ENCODE measurements around the gene CMPK2.
A peak's percentile ranks its signal among the peaks of the same experiment; 100 is the strongest.

CMPK2 gene

GRCh38 chr2:6834163-6834562 lies 31.5 kb downstream of the CMPK2 start:
- TF ChIP-seq TAF1 (IDR thresholded peaks at IDR 0.05; ENCODE audit: borderline replicate concordance, low read depth, low read length), result no peak
- TF ChIP-seq POLR2A (IDR thresholded peaks at IDR 0.05; ENCODE audit: low read depth, low read length), result no peak
- no peak for FAIRE-seq
- DNase-seq (ENCODE audit: insufficient read length), result no peak

- FAIRE-seq, result no peak
- TF ChIP-seq TAF1 (IDR thresholded peaks at IDR 0.05; ENCODE audit: borderline replicate concordance, low read depth, low read length), result no peak
- TF ChIP-seq POLR2A (IDR thresholded peaks at IDR 0.05; ENCODE audit: low read depth, low read length), result no peak
- no peak for TF ChIP-seq POLR2AphosphoS5 (IDR thresholded peaks at IDR 0.05; ENCODE audit: low read depth, low read length)
- no peak for DNase-seq (ENCODE audit: insufficient read length)
These were observed 32.5 kb downstream of the CMPK2 start for GRCh38 chr2:6833300-6833604.

- no peak for FAIRE-seq
- DNase-seq (ENCODE audit: insufficient read length), result no peak
- TF ChIP-seq POLR2A (IDR thresholded peaks at IDR 0.05; ENCODE audit: low read depth, low read length) (no peak), POLR2AphosphoS5 (IDR thresholded peaks at IDR 0.05; ENCODE audit: low read depth, low read length) (no peak), TAF1 (IDR thresholded peaks at IDR 0.05; ENCODE audit: borderline replicate concordance, low read depth, low read length) (no peak)
These were observed 33.0 kb downstream of the CMPK2 start for GRCh38 chr2:6832596-6833299.

DNA sequence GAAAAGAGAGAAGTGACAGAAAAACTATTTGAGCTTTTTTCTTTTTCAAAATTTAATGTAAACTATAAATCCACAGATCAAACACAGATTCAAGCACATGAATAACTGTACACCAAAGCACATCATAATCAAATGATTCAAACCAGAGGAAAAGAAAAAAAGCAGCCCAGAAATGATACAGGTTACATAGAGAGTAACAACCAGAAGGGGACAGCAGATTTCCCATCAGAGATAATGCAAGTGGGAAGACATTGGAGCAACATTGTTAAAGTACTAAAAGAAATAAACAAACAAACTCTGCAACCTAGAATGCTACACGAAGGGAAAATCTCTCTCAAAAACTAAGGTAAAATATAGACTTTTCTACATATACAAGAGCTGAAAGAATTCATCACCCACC lies 34.5 kb downstream of the CMPK2 start:
- no peak for FAIRE-seq
- TF ChIP-seq POLR2AphosphoS5 (IDR thresholded peaks at IDR 0.05; ENCODE audit: low read depth, low read length) (no peak), TAF1 (IDR thresholded peaks at IDR 0.05; ENCODE audit: borderline replicate concordance, low read depth, low read length) (no peak), POLR2A (IDR thresholded peaks at IDR 0.05; ENCODE audit: low read depth, low read length) (no peak)

GRCh38 chr2:6828299-6828584 lies 37.5 kb downstream of the CMPK2 start:
- FAIRE-seq (no peak), DNase-seq (ENCODE audit: insufficient read length) (no peak)
- no peak for TF ChIP-seq POLR2AphosphoS5 (IDR thresholded peaks at IDR 0.05; ENCODE audit: low read depth, low read length)
- no peak for TF ChIP-seq POLR2A (IDR thresholded peaks at IDR 0.05; ENCODE audit: low read depth, low read length)
- no peak for TF ChIP-seq TAF1 (IDR thresholded peaks at IDR 0.05; ENCODE audit: borderline replicate concordance, low read depth, low read length)

More for the DNA sequence above, 34.5 kb downstream of the CMPK2 start:
- DNase-seq (ENCODE audit: insufficient read length), result no peak

GRCh38 chr2:6827566-6828298 lies 38.0 kb downstream of the CMPK2 start:
- no peak for TF ChIP-seq POLR2AphosphoS5 (IDR thresholded peaks at IDR 0.05; ENCODE audit: low read depth, low read length)
- no peak for TF ChIP-seq POLR2A (IDR thresholded peaks at IDR 0.05; ENCODE audit: low read depth, low read length)
- TF ChIP-seq TAF1 (IDR thresholded peaks at IDR 0.05; ENCODE audit: borderline replicate concordance, low read depth, low read length), result no peak
- FAIRE-seq, result peak; percentile 5
- no peak for DNase-seq (ENCODE audit: insufficient read length)

GRCh38 chr2:6826081-6826913 lies 39.4 kb downstream of the CMPK2 start:
- TF ChIP-seq TAF1 (IDR thresholded peaks at IDR 0.05; ENCODE audit: borderline replicate concordance, low read depth, low read length) (no peak), POLR2AphosphoS5 (IDR thresholded peaks at IDR 0.05; ENCODE audit: low read depth, low read length) (no peak), POLR2A (IDR thresholded peaks at IDR 0.05; ENCODE audit: low read depth, low read length) (no peak)
- DNase-seq (ENCODE audit: insufficient read length), result no peak
- peak; percentile 60 for FAIRE-seq

DNA sequence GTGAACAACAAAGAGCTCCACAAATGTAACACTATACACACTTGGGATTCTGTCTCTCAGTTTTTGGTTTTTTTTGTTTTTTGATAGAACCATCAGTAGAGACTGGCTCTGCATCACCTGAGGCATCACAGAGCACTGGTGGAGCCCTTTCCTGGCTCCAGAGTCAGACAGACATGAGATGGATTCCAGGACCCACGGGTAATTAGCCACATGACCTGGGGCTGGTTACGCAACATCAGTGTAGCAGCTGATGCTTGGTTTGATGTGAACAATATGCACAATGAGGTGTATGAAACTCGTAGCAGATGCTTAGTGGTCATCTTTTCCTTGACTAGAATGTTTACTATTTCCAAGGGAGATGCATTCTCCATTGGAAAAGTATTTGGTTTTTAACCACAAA lies 40.7 kb downstream of the CMPK2 start:
- DNase-seq (ENCODE audit: insufficient read length) (no peak), FAIRE-seq (no peak)
- no peak for TF ChIP-seq POLR2A (IDR thresholded peaks at IDR 0.05; ENCODE audit: low read depth, low read length)
- TF ChIP-seq TAF1 (IDR thresholded peaks at IDR 0.05; ENCODE audit: borderline replicate concordance, low read depth, low read length), result no peak
- TF ChIP-seq POLR2AphosphoS5 (IDR thresholded peaks at IDR 0.05; ENCODE audit: low read depth, low read length), result no peak

DNA sequence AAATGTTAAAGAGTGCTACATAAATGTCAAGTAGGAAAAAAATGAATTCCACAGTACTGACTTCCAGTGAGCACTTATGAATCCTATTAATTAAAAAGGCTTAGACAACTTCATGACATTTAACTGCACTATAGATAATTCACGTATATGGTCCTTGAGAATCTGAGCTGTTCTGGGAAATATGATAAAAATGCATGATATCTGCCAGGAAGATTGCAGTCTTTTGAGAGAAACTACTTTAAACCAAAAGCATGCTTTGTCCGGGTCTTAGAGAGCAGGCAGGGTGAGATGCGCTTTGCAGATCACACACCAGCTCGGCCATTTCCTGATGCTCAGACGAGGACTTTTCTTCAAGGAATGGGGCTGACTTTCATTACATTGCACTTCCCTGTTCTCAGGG lies 42.6 kb downstream of the CMPK2 start:
- DNase-seq (ENCODE audit: insufficient read length) (no peak), FAIRE-seq (no peak)
- TF ChIP-seq TAF1 (IDR thresholded peaks at IDR 0.05; ENCODE audit: borderline replicate concordance, low read depth, low read length), result no peak

DNA sequence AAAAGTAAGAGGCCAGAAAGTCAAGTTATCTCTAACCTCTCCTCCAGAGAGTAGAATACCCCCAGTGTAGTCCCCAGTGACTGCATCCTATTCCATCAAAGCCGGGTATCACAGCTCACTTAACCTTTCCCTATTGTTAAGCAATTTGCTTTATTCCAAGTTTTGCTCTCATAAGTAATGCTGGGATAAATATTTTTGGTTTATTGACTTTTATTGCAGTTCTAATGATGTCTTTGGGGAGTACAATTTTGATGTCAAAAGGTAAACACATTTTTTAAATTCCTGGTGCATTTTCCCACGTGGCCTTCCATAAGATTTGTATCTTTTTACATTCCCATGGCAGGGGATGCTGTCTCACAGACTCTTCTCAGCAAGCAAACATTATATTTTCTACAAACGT lies 43.3 kb downstream of the CMPK2 start:
- TF ChIP-seq TAF1 (IDR thresholded peaks at IDR 0.05; ENCODE audit: borderline replicate concordance, low read depth, low read length) (no peak), POLR2AphosphoS5 (IDR thresholded peaks at IDR 0.05; ENCODE audit: low read depth, low read length) (no peak), POLR2A (IDR thresholded peaks at IDR 0.05; ENCODE audit: low read depth, low read length) (no peak)
- DNase-seq (ENCODE audit: insufficient read length) (no peak), FAIRE-seq (no peak)

GRCh38 chr2:6820903-6821584 lies 44.7 kb downstream of the CMPK2 start:
- no peak for FAIRE-seq

More at GRCh38 chr2:6820903-6821584, 44.7 kb downstream of the CMPK2 start:
- TF ChIP-seq TAF1 (IDR thresholded peaks at IDR 0.05; ENCODE audit: borderline replicate concordance, low read depth, low read length) (no peak), POLR2A (IDR thresholded peaks at IDR 0.05; ENCODE audit: low read depth, low read length) (no peak), POLR2AphosphoS5 (IDR thresholded peaks at IDR 0.05; ENCODE audit: low read depth, low read length) (no peak)
- DNase-seq (ENCODE audit: insufficient read length), result no peak

Measured in GM12892 (cell line).